Muscle of back (tissue), 11 donors: Measurements from ENCODE around the gene SLC27A4. TPM values are rescaled to one million over a fixed set of nuclear protein-coding genes. Genes with fewer than 3 reads are reported as not detected.
"Not testable (repeated sequence)": the region's sequence is repeated elsewhere in the genome, so short reads cannot be mapped to it uniquely, and the experiment has no call there.

Experiments
- DNase-seq, 3 donors: peaks; one replicate each; pipeline versions ENCODE4 v3.0.0 to v3.0.0-alpha.2; 2013
- polyA plus RNA-seq, 10 donors: library from polyadenylated mRNA; unstranded; fragments of 120-200 nt; gene quantifications; one replicate each; pipeline ENCODE4 v1.2.1, GENCODE V29; 2013; ENCODE audit not compliant: insufficient read length in 10 of 10

SLC27A4 gene
- polyA plus RNA-seq, 10 donors: 7.8 to 13.4 (median 10.7) TPM

- no peak for DNase-seq
Measured at GRCh38 chr9:128323212-128323730, 17.1 kb upstream of the SLC27A4 start.

GRCh38 chr9:128323791-128324190 lies 16.5 kb upstream of the SLC27A4 start:
- no peak for DNase-seq

- DNase-seq: no peak
Measured at GRCh38 chr9:128324401-128324800, 15.9 kb upstream of the SLC27A4 start.

GRCh38 chr9:128325629-128326028 lies 14.7 kb upstream of the SLC27A4 start:
- DNase-seq: no peak

GRCh38 chr9:128333451-128333869 lies 6.9 kb upstream of the SLC27A4 start:
- no peak for DNase-seq

GRCh38 chr9:128335161-128335560 lies 5.2 kb upstream of the SLC27A4 start:
- peak in 2 of 3 donors; percentile 15 to 33 for DNase-seq

- DNase-seq: no peak
Measured at GRCh38 chr9:128335914-128336313, 4.4 kb upstream of the SLC27A4 start.

- DNase-seq: no peak
Measured at GRCh38 chr9:128337936-128338335, 2.4 kb upstream of the SLC27A4 start.

GRCh38 chr9:128338852-128339614 lies 1.3 kb upstream of the SLC27A4 start:
- not testable (repeated sequence) for DNase-seq

GRCh38 chr9:128340691-128341434 lies 536 bp downstream of the SLC27A4 start:
- DNase-seq: no peak

GRCh38 chr9:128341435-128341849 lies 1.1 kb downstream of the SLC27A4 start:
- peak; percentile 38 to 68 (median 49) for DNase-seq

GRCh38 chr9:128342971-128343680 lies 2.8 kb downstream of the SLC27A4 start:
- DNase-seq: no peak

- DNase-seq: no peak
Measured at GRCh38 chr9:128343855-128344254, 3.5 kb downstream of the SLC27A4 start.

- no peak for DNase-seq
Measured at GRCh38 chr9:128344931-128345605, 4.7 kb downstream of the SLC27A4 start.

GRCh38 chr9:128349125-128349524 lies 8.8 kb downstream of the SLC27A4 start:
- DNase-seq: no peak

GRCh38 chr9:128349772-128350171 lies 9.4 kb downstream of the SLC27A4 start:
- no peak for DNase-seq

- no peak for DNase-seq
Measured at GRCh38 chr9:128355451-128355850, 15.1 kb downstream of the SLC27A4 start.

GRCh38 chr9:128358090-128358489 lies 17.8 kb downstream of the SLC27A4 start:
- no peak for DNase-seq

- DNase-seq: no peak
Measured at GRCh38 chr9:128358861-128359260, 18.5 kb downstream of the SLC27A4 start.

- DNase-seq: no peak
Measured at GRCh38 chr9:128360826-128361225, 20.5 kb downstream of the SLC27A4 start.

- DNase-seq: no peak
Measured at GRCh38 chr9:128361296-128361985, 21.1 kb downstream of the SLC27A4 start.
